GM12892 (cell line): Measurements from ENCODE around the gene PCYT2.
"Not testable (repeated sequence)": the region's sequence is repeated elsewhere in the genome, so short reads cannot be mapped to it uniquely, and the experiment has no call there.

Experiments
- DNase-seq: peaks from one replicate; pipeline ENCODE4 v3.0.0; 2011; ENCODE audit not compliant: insufficient read length
- FAIRE-seq: peaks from 2 replicates; lab custom pipeline; 2011; peaks lifted over from hg19 to GRCh38; lab: Jason Lieb, UNC
- POLR2A ChIP-seq: IDR thresholded peaks from 2 replicates; pipeline ENCODE4 v1.6.1; 2011; ENCODE audit warnings: low read depth, low read length, control low read depth
- POLR2AphosphoS5 ChIP-seq: IDR thresholded peaks from 2 replicates; pipeline ENCODE4 v1.6.1; 2011; ENCODE audit warnings: low read depth, low read length, control low read depth
- TAF1 ChIP-seq: IDR thresholded peaks from 2 replicates; pipeline ENCODE4 v1.6.1; 2011; ENCODE audit warnings: low read depth, mild to moderate bottlenecking, control low read depth, low read length, borderline replicate concordance

PCYT2 gene

DNA sequence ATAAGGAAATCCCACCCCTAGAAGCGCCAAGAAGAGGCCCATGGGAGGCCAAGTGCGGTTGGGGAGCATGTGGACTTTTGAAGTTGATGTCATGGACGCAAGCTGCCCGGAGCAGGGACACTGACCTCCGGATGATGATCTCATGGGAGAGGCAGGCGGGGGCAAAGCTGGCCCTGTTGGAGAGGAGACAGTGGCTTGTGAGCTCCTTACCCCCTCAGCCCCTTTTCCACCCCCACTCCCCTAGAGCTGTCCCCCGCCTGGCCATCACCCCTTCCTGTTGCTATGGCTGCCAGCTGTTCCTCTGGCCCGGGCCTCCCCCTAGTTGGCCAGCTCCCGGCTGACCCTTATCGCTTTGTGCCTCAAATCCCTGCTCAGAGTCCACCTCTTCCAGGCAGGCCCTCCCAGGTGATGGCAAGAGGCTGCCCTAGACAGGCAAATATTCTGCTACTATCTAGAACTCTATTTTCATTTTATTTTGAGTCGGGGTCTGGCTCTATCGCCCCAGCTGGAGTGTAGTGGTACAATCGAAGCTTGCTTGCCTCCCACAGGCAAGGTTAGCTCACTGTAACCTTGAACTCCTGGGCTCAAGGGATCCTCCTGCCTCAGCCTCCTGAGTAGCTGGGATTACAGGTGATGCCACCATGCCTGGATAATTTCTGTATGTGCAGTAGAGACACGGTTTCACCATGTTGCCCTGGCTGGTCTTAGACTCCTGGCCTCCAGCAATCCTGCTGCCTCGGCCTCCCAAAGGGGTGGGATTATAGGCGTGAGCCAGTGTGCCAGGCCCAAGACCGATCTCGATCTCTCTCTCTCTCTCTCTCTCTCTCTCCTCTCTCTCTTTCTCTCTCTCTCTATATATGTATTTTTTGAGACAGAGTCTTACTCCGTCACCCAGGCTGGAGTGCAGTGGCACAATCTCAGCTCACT, 43.2 kb upstream of the PCYT2 start:
- DNase-seq (no peak), FAIRE-seq (no peak)
- TF ChIP-seq POLR2A = no peak
- TF ChIP-seq POLR2AphosphoS5 = no peak

DNA sequence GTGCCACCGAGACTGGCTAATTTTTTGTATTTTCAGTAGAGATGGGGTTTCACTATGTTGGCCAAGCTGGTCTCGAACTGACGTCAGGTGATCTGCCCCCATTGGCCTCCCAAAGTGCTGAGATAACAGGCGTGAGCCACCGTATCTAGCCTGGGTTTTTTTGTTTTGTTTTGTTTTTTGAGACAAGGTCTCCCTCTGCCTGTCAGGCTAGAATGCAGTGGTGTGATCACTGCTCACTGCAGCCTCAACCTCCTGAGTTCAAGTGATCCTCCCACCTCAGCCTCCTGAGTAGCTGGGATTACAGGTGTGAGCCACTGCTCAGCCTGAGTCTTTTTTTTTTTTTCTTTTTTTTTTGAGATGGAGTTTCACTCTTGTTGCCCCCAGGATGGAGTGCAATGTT, 42.2 kb upstream of the PCYT2 start:
- not testable (repeated sequence) for FAIRE-seq, DNase-seq

DNA sequence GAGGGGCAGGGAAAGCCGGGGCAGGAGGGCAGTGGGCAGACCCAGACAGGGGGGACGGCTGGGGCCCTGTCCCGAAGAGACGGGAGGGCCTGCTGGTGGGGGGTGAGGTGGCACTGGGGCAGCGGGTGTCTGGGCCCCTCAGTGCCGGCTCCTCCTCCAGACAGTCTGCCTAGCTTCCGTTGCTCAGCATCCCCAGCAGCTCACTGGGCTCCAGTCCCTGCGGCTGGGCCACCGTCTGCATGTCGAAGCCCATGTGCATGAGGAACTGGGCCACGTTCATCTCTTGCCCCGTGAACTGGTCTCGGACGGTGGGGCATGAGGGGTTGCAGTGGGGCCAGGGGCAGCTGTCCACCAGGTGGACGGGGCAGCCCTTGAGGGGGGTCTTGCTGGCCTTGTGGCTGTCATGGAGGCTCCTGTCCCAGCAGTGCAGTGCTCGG, 41.6 kb upstream of the PCYT2 start:
- TF ChIP-seq POLR2AphosphoS5 (no peak), TAF1 (no peak), POLR2A (no peak)
- FAIRE-seq = no peak
- DNase-seq = no peak

DNA sequence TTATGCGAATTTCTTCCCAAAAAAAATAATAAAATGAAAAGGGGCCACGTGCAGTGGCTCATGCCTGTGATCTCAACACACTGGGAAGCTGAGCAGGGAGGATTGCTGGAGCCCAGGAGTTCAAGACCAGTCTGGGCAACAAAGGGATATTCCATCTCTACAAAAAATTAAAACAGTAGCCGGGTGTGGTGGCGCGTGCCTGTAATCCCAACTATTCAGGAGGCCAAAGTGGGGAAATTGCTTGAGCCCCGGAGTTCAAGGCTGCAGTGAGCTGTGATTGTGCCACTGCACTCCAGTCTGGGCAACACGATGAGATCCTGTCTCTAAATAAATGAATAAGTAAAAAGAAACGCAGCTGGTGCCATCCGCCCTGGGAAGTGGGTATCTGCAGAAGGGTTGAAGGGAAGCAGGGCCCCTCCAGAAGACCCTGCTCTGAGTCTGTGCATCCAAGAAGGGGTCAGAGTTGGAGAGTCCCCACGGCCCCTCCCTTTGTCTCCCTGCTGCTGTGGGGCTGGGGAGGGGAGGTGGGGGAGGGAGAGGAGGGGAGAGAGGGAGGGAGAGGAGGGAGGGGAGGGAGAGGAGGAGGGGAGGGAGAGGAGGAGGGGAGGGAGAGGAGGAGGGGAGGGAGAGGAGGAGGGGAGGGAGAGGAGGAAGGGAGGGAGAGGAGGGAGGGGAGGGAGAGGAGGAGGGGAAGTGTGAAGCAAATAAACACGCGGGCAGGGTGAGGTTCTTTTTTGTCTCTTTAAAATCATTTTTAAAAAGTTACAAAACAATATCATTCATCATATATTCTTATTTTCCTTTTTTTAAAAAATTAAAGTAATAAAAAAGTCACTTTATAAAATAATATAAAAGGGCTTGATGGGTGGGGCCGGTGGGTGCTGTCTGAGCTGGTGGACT, 40.8 kb upstream of the PCYT2 start:
- FAIRE-seq = no peak

DNA sequence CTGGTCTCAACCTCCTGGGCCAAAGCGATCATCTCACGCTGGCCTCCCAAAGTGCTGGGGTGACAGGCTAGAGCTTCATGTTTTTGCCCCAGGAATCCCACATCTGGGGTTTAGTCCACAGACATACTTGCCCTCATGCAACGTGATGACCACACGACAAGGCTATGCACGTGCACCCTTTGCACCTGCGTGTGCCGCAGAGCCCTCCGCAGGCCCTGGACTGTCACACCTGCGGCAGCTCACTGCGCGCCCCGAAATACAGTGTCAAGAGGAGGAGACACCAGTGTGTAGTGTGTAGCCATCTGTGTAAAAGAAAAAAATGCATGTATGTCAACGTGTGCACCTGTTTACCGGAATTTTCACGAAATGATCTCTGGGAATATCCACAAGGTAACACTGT, 39.3 kb upstream of the PCYT2 start:
- no peak for DNase-seq
- FAIRE-seq = no peak
- TF ChIP-seq POLR2AphosphoS5 = no peak
- TF ChIP-seq POLR2A = no peak
- no peak for TF ChIP-seq TAF1

More for the DNA sequence above, 40.8 kb upstream of the PCYT2 start:
- TF ChIP-seq POLR2AphosphoS5 = no peak
- no peak for TF ChIP-seq TAF1
- TF ChIP-seq POLR2A = no peak
- no peak for DNase-seq

DNA sequence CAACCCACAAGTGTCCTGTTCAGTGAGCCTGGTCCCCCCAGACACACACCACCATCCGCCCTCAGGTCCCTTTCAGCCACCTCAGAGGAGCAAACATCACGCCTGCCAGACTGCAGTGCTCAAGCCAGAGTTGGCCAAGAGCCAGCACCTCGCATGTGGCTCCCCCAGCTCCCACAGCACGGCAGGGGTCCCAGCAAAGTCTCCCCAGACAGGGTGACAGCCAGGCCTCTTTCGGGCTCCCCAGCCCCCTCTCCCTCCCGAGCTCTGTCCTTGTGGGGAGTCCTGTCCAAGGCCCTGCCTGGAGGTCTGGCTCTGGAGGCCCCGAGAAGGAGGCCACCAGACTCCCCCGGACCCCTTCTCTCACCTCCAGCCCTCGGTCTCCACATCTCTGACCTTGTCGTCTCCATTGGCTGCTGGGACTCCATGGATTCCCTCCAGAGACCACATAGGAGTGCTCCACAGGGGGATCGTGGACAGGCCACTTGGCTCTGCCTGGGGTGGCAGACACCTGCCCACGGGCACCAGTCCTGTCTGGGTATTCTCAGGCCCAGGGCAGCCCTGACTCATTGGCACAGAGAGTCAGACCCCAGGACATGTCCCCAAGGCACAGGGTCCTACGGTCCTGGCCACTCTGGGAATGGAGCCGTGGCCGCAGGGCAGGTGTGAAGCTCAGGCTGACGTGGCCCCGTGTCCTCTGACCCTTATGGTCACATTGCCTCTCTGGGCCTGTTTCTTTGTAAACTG, 37.6 kb upstream of the PCYT2 start:
- no peak for DNase-seq
- TF ChIP-seq TAF1 (no peak), POLR2A (no peak), POLR2AphosphoS5 (no peak)
- no peak for FAIRE-seq

DNA sequence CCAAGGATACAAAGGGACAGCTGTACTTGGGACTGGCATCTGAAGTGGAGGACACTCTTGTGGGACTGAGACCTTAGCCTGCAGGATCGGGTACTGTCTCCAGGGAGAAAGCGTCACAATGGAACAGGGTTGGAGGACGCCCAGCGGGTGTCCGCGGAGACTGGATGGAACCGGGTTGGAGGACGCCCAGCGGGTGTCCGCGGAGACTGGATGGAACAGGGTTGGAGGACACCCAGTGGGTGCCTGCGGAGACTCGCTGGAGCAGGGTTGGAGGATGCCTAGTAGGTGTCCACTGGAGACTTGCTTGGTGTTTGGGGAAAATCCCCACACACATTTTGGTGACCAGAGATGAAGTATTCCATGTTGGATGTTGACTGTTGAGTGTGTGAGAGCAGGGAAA, 36.0 kb upstream of the PCYT2 start, which contains the start of gene MYADML2:
MYADML2 (minus strand) TSS at position 45 of the 400 bp plus-strand sequence. CDS start 5,492 bp downstream, outside the sequence.
- FAIRE-seq (no peak), DNase-seq (no peak)
- no peak for TF ChIP-seq POLR2AphosphoS5
- no peak for TF ChIP-seq TAF1
- TF ChIP-seq POLR2A = no peak

DNA sequence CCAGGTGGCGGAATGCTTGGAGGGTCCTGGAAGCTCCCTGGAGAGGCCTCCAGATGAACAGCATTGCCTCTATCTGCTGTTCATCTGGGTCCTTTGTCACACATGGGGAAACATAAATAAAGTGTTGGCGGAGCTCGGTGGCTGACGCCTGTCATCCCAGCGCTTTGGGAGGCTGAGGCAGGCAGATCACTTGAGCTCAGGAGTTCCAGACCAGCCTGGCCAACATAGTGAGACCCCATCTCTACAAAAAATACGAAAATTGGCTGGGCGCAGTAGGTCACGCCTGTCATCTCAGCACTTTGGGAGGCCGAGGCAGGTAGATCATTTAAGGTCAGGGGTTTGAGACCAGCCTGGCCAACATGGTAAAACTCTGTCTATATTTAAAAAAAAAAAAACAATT, 33.7 kb upstream of the PCYT2 start:
- DNase-seq (no peak), FAIRE-seq (no peak)
- TF ChIP-seq TAF1 (no peak), POLR2A (no peak), POLR2AphosphoS5 (no peak)

DNA sequence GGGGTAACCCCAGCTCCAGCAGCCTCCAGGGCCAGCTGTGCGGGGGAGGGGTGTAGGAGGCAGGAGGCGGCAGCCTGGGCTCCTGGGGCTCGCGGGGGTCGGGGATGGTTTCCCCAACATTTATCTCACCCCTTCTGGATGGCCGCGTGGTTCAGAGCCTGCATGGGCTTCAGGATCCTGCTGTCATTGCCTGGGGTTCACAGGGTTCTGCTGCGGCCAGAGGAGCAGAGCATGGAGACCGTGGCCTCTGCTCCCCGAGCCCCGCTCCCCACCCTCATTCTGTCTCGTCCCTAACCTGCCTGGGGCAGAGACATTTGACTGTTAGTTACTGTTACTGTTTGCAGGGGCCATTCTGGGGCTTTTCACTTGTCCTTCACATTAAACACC, 31.0 kb upstream of the PCYT2 start:
- DNase-seq (no peak), FAIRE-seq (no peak)
- no peak for TF ChIP-seq POLR2AphosphoS5
- no peak for TF ChIP-seq TAF1
- TF ChIP-seq POLR2A = no peak

DNA sequence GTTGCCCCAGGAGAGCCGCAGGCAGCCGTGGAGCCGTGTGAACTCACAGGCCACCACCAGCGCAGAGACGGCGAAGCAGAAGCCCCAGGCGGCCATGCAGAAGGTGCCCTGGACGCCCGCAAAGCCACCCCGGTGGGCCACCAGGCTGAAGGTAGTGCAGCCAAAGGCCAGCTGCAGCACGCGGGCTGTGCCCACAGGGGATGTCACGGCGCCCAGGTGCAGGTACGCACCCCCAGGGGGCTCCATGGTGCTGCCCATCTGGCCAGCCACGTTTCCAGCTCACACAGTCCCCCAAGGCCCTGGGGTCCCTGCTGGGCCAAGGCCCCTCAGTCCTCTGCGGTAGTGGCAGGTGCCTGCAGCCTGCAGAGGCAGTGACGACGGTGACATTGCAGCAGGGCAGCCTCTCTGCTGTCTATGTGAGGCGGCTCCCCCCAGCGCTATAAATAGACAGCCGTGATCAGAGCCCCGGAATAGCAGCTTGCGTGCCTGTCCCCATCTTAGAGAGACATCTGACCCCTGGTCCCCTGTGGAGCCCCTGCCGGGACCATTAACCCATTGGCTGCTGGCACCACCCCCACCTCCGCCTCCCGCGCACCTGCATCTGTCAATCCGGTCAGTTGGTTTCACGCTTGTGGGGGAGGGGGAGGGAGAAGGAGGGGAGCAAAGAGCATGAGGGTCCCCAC, 30.4 kb upstream of the PCYT2 start:
- TF ChIP-seq POLR2AphosphoS5 (no peak), TAF1 (no peak), POLR2A (no peak)
- DNase-seq (no peak), FAIRE-seq (no peak)
